Spleen (tissue), 11 donors: ENCODE measurements around the gene INF2. TPM values are rescaled to one million over a fixed set of nuclear protein-coding genes. Genes with fewer than 3 reads are reported as not detected.

Experiments
- DNase-seq: peaks from one replicate; pipeline ENCODE4 v3.0.0-alpha.2; 2020
- H3K27ac ChIP-seq, 8 donors: fragments of 200-600 bp; sonication (generic) in 7 of 8; 1 replicate in 4 of 8; 2 replicates in 4 of 8; pipeline versions ENCODE4 v1.5.0 to v1.8.0; 2016 to 2021; ENCODE audit warnings: inconsistent platforms in 4 of 8, mild to moderate bottlenecking in 4 of 8, moderate library complexity in 1 of 8
- H3K27me3 ChIP-seq, 7 donors: fragments of 200-600 bp; sonication (generic) in 6 of 7; replicated peaks in 1 of 7; 1 replicate in 4 of 7; 2 replicates in 3 of 7; pipeline versions ENCODE4 v1.5.0 to v1.8.0; 2016 to 2021; ENCODE audit warnings: inconsistent platforms in 3 of 7, mild to moderate bottlenecking in 1 of 7
- H3K36me3 ChIP-seq, 6 donors: fragments of 200-600 bp; sonication (generic) in 5 of 6; 1 replicate in 4 of 6; 2 replicates in 2 of 6; pipeline versions ENCODE4 v1.5.0 to v1.8.0; 2016 to 2021; ENCODE audit warnings: inconsistent platforms in 2 of 6
- H3K4me1 ChIP-seq, 6 donors: fragments of 200-600 bp; sonication (generic) in 5 of 6; 1 replicate in 3 of 6; 2 replicates in 3 of 6; pipeline versions ENCODE4 v1.5.0 to v1.8.0; 2016 to 2021; ENCODE audit warnings: inconsistent platforms in 3 of 6
- H3K4me3 ChIP-seq, 8 donors: fragments of 200-600 bp; sonication (generic) in 7 of 8; 1 replicate in 4 of 8; 2 replicates in 4 of 8; pipeline versions ENCODE4 v1.5.0 to v1.8.0; 2016 to 2021; ENCODE audit warnings: inconsistent platforms in 4 of 8, mild to moderate bottlenecking in 4 of 8, moderate library complexity in 2 of 8
- H3K9me3 ChIP-seq, 8 donors: fragments of 200-600 bp; sonication (generic) in 7 of 8; 1 replicate in 4 of 8; 2 replicates in 4 of 8; pipeline versions ENCODE4 v1.5.0 to v1.8.0; 2016 to 2021; ENCODE audit warnings: inconsistent platforms in 4 of 8
- POLR2A ChIP-seq, 3 donors: fragments of 450-650 bp; IDR thresholded peaks; one replicate each; pipeline ENCODE4 v1.5.1; 2017; ENCODE audit warnings: antibody characterized with exemption in 3 of 3, mild to moderate bottlenecking in 1 of 3
- POLR2AphosphoS5 ChIP-seq, 3 donors: sonication (generic); formaldehyde crosslinking; IDR thresholded peaks; one replicate each; pipeline ENCODE4 v1.5.1; 2017; ENCODE audit warnings: antibody characterized with exemption in 3 of 3
- WGBS, 5 donors: extraction: QIAGEN DNeasy Blood & Tissue Kit in 3 of 5; methylation state at CpG; one replicate each; pipeline versions ENCODE4 v1.1.5 to v1.1.7; 2013 to 2018; 5-methylcytosine and 5-hydroxymethylcytosine counted together
- intact Hi-C: fragments of 100-400 bp; cut with DNase I; formaldehyde crosslinking; loops from one replicate; pipeline ENCODE4 v1.15.0; 2023; ENCODE audit warnings: low total_unique reads
- polyA plus RNA-seq, 3 donors: library from polyadenylated mRNA; stranded (reverse); fragments of 200-250 nt; gene quantifications; one replicate each; pipeline ENCODE4 v1.2.1, GENCODE V29; 2013
- total RNA-seq, 7 donors: library from RNA; depleted of rRNA in 3 of 7; stranded (reverse); fragments of >200 nt in 3 of 7; fragmentation: NEBNext Ultra II Directional in 4 of 7; extraction: Animal tissue kit (Norgen Biotek cat#: 25700) in 4 of 7; gene quantifications; one replicate each; pipeline versions ENCODE4 v1.1.0 to v1.2.1, GENCODE V29; 2016 to 2021
- TF ChIP-seq, protein P1 (sequence below), 11 experiments: fragments of 200-600 bp in 7 of 11; fragments of 450-650 bp in 4 of 11; sonication (generic) in 4 of 11; IDR thresholded peaks in 8 of 11; conservative IDR thresholded peaks in 3 of 11; 1 replicate in 7 of 11; 2 replicates in 4 of 11; pipeline versions ENCODE4 v1.4.0 to v1.8.0; 2016 to 2021; ENCODE audit warnings: antibody characterized with exemption in 11 of 11, inconsistent platforms in 4 of 11, mild to moderate bottlenecking in 1 of 11
- donor health status: healthy with polysubstance abuse.
- donor health status: DM: no; HTN: no; CAD: no; lungs with moderate emphysema.
- donor health status: DM: no; HTN: no; CAD: no.
- donor health status: Bipolar disorder and iron deficiency.
- donor health status: healthy.
- donor health status: DM: no; HTN: no; CAD: no.
- donor health status: DM: yes; HTN: yes; CAD: no.

Gene INF2
- total and polyA plus RNA-seq, 10 donors = 56.6 to 120 (median 98.6) TPM

DNA sequence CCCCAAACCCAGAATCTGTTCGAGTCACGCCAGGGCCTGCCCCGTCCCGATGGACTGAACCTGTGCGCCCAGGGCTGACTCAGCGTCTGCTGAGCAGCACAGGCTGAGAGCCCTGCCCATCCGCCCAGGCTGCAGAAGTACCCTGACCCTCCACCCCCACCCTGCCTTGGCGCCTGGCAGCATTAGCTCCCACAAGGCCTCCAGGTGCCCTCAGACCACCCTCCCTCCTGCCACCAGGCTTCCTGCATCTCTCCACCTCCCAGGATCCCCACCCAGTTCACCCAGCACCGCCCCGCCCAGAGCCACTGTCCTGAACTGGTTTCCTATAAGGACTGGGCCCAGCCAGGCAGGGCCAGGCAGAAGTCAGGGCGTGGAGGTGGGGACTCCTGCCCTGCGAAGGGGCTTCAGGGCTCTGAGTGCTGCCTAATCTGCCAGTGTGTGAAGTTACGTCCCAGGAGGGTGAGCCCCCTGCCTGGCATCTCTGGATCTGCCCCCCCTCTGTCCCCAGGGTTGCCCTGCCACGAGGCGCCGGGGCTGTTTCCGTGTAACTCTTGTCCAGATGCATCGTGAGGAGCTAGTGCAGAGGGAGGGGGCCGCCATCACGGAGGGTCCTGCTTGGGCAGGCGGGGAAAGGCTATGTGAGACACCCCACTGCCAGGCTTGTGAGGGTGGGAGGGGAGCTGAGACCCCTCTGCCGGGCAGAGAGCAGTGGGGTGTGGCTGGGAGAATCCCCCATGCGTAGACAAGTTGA is 43.7 kb downstream of the INF2 start:
- no peaks in the 10 kb centered on the region for H3K27me3 ChIP-seq
- H3K36me3 ChIP-seq = no peaks in the 10 kb centered on the region
- 68 to 91% (median 86%) methylated on average over 12 to 23 of the region's 23 CpGs for WGBS, 5 donors
- H3K4me3 ChIP-seq = no peak overlapping the region
- DNase-seq = no peak
- H3K9me3 ChIP-seq = no peaks in the 10 kb centered on the region
- H3K4me1 ChIP-seq = peaks cover 16 to 68% (median 45%) of the 10 kb centered on the region in 6 donors
- TF ChIP-seq POLR2AphosphoS5 (IDR thresholded peaks at IDR 0.05) (no peak), POLR2A (IDR thresholded peaks at IDR 0.05) (no peak)
- TF ChIP-seq, protein P1, sequence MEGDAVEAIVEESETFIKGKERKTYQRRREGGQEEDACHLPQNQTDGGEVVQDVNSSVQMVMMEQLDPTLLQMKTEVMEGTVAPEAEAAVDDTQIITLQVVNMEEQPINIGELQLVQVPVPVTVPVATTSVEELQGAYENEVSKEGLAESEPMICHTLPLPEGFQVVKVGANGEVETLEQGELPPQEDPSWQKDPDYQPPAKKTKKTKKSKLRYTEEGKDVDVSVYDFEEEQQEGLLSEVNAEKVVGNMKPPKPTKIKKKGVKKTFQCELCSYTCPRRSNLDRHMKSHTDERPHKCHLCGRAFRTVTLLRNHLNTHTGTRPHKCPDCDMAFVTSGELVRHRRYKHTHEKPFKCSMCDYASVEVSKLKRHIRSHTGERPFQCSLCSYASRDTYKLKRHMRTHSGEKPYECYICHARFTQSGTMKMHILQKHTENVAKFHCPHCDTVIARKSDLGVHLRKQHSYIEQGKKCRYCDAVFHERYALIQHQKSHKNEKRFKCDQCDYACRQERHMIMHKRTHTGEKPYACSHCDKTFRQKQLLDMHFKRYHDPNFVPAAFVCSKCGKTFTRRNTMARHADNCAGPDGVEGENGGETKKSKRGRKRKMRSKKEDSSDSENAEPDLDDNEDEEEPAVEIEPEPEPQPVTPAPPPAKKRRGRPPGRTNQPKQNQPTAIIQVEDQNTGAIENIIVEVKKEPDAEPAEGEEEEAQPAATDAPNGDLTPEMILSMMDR (IDR thresholded peaks at IDR 0.05 in 8 of 11, conservative IDR thresholded peaks at IDR 0.05 in 3 of 11) = no peak
- intact Hi-C loops = no loop called here
- no peak overlapping the region for H3K27ac ChIP-seq

DNA sequence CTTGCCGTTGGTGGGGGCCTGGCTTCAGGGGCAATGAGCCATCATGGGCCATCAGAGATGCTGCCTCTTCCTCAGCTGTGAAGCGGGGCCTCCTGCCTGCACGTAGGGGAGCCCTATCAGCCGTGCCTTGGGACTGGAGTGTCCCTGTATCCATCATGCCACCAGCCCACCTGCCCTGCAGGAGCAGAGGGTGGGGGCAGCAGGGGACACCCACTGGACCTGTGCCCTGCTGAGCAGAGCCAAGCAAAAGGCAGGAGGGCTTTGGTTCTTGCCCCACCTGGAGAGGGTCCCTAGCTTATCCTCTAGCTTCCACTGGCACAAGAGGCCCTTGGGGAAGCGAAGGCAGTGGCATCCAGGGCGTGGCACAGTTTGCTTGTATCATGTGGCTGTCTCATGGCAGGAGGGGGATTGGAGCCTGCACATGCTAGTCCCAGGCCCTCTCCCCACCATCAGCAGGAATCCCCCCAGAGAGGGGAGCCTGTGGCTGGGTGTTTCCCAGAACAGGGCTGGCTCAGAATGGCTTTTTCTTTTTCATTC is 44.7 kb downstream of the INF2 start:
- no peak overlapping the region for H3K4me3 ChIP-seq
- H3K27me3 ChIP-seq = no peaks in the 10 kb centered on the region
- intact Hi-C loops = no loop called here
- H3K36me3 ChIP-seq = no peaks in the 10 kb centered on the region
- no peaks in the 10 kb centered on the region for H3K9me3 ChIP-seq
- H3K27ac ChIP-seq = peak overlapping the region in 1 of 8 donors; percentile 87
- H3K4me1 ChIP-seq = peaks cover 16 to 68% (median 48%) of the 10 kb centered on the region in 6 donors
- WGBS, 5 donors = 82 to 94% (median 87%) methylated on average over 5 to 6 of the region's 6 CpGs
- TF ChIP-seq POLR2A (IDR thresholded peaks at IDR 0.05) (no peak), POLR2AphosphoS5 (IDR thresholded peaks at IDR 0.05) (no peak)
- TF ChIP-seq, protein P1 (IDR thresholded peaks at IDR 0.05 in 8 of 11, conservative IDR thresholded peaks at IDR 0.05 in 3 of 11) = no peak
- DNase-seq = no peak

DNA sequence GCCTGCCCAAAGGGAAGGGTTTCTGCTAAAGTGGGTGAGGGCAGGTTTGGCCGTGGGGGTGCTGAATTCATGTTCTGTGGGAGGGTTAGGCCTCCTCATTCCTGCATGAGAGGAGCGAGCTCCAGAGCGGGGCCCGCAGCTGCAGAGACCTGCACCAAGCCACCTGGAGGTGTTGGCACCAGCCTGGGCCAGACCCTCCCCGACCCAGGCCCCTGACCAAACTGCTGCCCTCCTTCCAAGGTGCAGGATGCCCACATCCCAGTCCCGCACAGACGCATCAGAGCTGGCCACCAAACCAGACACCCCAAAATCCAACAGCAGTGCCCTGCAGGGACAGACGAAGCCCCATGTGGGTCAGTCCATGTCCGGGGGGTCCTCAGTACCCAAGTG is 45.2 kb downstream of the INF2 start:
- Histone ChIP-seq H3K27ac (peak overlapping the region in 5 of 8 donors; percentile 80 to 90 (median 87)), H3K4me3 (no peak overlapping the region), H3K27me3 (no peaks in the 10 kb centered on the region), H3K9me3 (no peaks in the 10 kb centered on the region), H3K4me1 (peaks cover 16 to 73% (median 49%) of the 10 kb centered on the region in 6 donors), H3K36me3 (no peaks in the 10 kb centered on the region)
- intact Hi-C loops = no loop called here
- DNase-seq = no peak
- TF ChIP-seq, protein P1 (IDR thresholded peaks at IDR 0.05 in 8 of 11, conservative IDR thresholded peaks at IDR 0.05 in 3 of 11) = no peak
- TF ChIP-seq POLR2A (IDR thresholded peaks at IDR 0.05) (no peak), POLR2AphosphoS5 (IDR thresholded peaks at IDR 0.05) (no peak)
- 82 to 91% (median 89%) methylated on average over 5 to 9 of the region's 9 CpGs for WGBS, 5 donors
